Activated T-cell treated with anti-CD3 and anti-CD28 coated beads, Interleukin-2, amount 50 U/mL, for 24 hours (primary cell): ENCODE results near the gene PSMB2.

Experiments used
- DNase-seq: peaks from one replicate; pipeline ENCODE4 v3.0.0-alpha.2; 2020
- H3K27ac Mint-ChIP-seq: 2 replicates; pipeline ENCODE4 v1.8.0; 2020; ENCODE audit warnings: mild to moderate bottlenecking, mixed read lengths
- H3K27me3 Mint-ChIP-seq: 2 replicates; pipeline ENCODE4 v1.8.0; 2020; ENCODE audit warnings: mixed read lengths
- H3K36me3 Mint-ChIP-seq: 2 replicates; pipeline ENCODE4 v1.8.0; 2020; ENCODE audit warnings: low read depth, mixed read lengths
- H3K4me1 Mint-ChIP-seq: 2 replicates; pipeline ENCODE4 v1.8.0; 2020; ENCODE audit warnings: low read depth, mixed read lengths
- H3K4me3 Mint-ChIP-seq: 2 replicates; pipeline ENCODE4 v1.8.0; 2020; ENCODE audit warnings: mild to moderate bottlenecking, moderate library complexity, mixed read lengths
- H3K9me3 Mint-ChIP-seq: 2 replicates; pipeline ENCODE4 v1.8.0; 2020; ENCODE audit warnings: mixed read lengths

The PSMB2 gene

GRCh38 chr1:35659589-35659988, 18.3 kb upstream of the PSMB2 start:
- H3K4me3 Mint-ChIP-seq = no peak overlapping the region
- H3K27ac Mint-ChIP-seq = no peak overlapping the region
- H3K27me3 Mint-ChIP-seq = no peaks in the 10 kb centered on the region
- H3K36me3 Mint-ChIP-seq = no peaks in the 10 kb centered on the region
- no peak for DNase-seq
- no peaks in the 10 kb centered on the region for H3K9me3 Mint-ChIP-seq
- H3K4me1 Mint-ChIP-seq = no peaks in the 10 kb centered on the region

GRCh38 chr1:35657851-35658250, 16.5 kb upstream of the PSMB2 start:
- no peak overlapping the region for H3K4me3 Mint-ChIP-seq
- no peak for DNase-seq
- H3K4me1 Mint-ChIP-seq = no peaks in the 10 kb centered on the region
- no peaks in the 10 kb centered on the region for H3K36me3 Mint-ChIP-seq
- H3K27ac Mint-ChIP-seq = no peak overlapping the region
- no peaks in the 10 kb centered on the region for H3K27me3 Mint-ChIP-seq
- no peaks in the 10 kb centered on the region for H3K9me3 Mint-ChIP-seq

- no peak for DNase-seq
- Mint-ChIP-seq H3K36me3 (no peaks in the 10 kb centered on the region), H3K9me3 (no peaks in the 10 kb centered on the region), H3K4me3 (no peak overlapping the region), H3K27me3 (no peaks in the 10 kb centered on the region), H3K4me1 (no peaks in the 10 kb centered on the region), H3K27ac (no peak overlapping the region)
Observed at GRCh38 chr1:35656863-35657232, 15.5 kb upstream of the PSMB2 start.

- no peak overlapping the region for H3K4me3 Mint-ChIP-seq
- no peak for DNase-seq
- H3K36me3 Mint-ChIP-seq = no peaks in the 10 kb centered on the region
- H3K27me3 Mint-ChIP-seq = no peaks in the 10 kb centered on the region
- no peaks in the 10 kb centered on the region for H3K4me1 Mint-ChIP-seq
- H3K9me3 Mint-ChIP-seq = no peaks in the 10 kb centered on the region
- H3K27ac Mint-ChIP-seq = no peak overlapping the region
Observed at GRCh38 chr1:35656148-35656862, 15.0 kb upstream of the PSMB2 start.

GRCh38 chr1:35655196-35655595, 13.9 kb upstream of the PSMB2 start:
- no peaks in the 10 kb centered on the region for H3K36me3 Mint-ChIP-seq

GRCh38 chr1:35650416-35650815, 9.1 kb upstream of the PSMB2 start:
- Mint-ChIP-seq H3K27me3 (peaks cover 11% of the 10 kb centered on the region), H3K4me1 (no peaks in the 10 kb centered on the region), H3K4me3 (no peak overlapping the region), H3K27ac (no peak overlapping the region), H3K36me3 (no peaks in the 10 kb centered on the region), H3K9me3 (no peaks in the 10 kb centered on the region)
- DNase-seq = no peak

More at GRCh38 chr1:35655196-35655595, 13.9 kb upstream of the PSMB2 start:
- Mint-ChIP-seq H3K4me1 (no peaks in the 10 kb centered on the region), H3K9me3 (no peaks in the 10 kb centered on the region), H3K27me3 (no peaks in the 10 kb centered on the region), H3K4me3 (no peak overlapping the region), H3K27ac (no peak overlapping the region)
- DNase-seq = no peak

- Mint-ChIP-seq H3K36me3 (peaks cover 8% of the 10 kb centered on the region), H3K4me3 (no peak overlapping the region), H3K4me1 (peaks cover 6% of the 10 kb centered on the region), H3K27me3 (peaks cover 20% of the 10 kb centered on the region), H3K27ac (no peak overlapping the region), H3K9me3 (no peaks in the 10 kb centered on the region)
- no peak for DNase-seq
Observed at GRCh38 chr1:35646043-35646442, 4.7 kb upstream of the PSMB2 start.

GRCh38 chr1:35644204-35644603, 2.9 kb upstream of the PSMB2 start:
- Mint-ChIP-seq H3K27ac (no peak overlapping the region), H3K4me3 (no peak overlapping the region), H3K27me3 (peaks cover 20% of the 10 kb centered on the region), H3K4me1 (peaks cover 17% of the 10 kb centered on the region), H3K9me3 (no peaks in the 10 kb centered on the region), H3K36me3 (peaks cover 23% of the 10 kb centered on the region)
- no peak for DNase-seq

- H3K4me1 Mint-ChIP-seq = peaks cover 29% of the 10 kb centered on the region
- H3K9me3 Mint-ChIP-seq = no peaks in the 10 kb centered on the region
- DNase-seq = peak; percentile 36
- H3K27ac Mint-ChIP-seq = peak overlapping the region; percentile 100
- peak overlapping the region; percentile 100 for H3K4me3 Mint-ChIP-seq
- H3K36me3 Mint-ChIP-seq = peaks cover 34% of the 10 kb centered on the region
- H3K27me3 Mint-ChIP-seq = peaks cover 20% of the 10 kb centered on the region
Observed at GRCh38 chr1:35642471-35642955, 1.2 kb upstream of the PSMB2 start.

GRCh38 chr1:35640380-35641232, 720 bp downstream of the PSMB2 start:
- Mint-ChIP-seq H3K9me3 (no peaks in the 10 kb centered on the region), H3K4me1 (peaks cover 36% of the 10 kb centered on the region), H3K4me3 (peak overlapping the region; percentile 100), H3K36me3 (peaks cover 48% of the 10 kb centered on the region), H3K27me3 (peaks cover 11% of the 10 kb centered on the region), H3K27ac (peak overlapping the region; percentile 100)
- no peak for DNase-seq

- no peaks in the 10 kb centered on the region for H3K27me3 Mint-ChIP-seq
- H3K36me3 Mint-ChIP-seq = peaks cover 75% of the 10 kb centered on the region
- peak overlapping the region; percentile 94 for H3K27ac Mint-ChIP-seq
- no peak for DNase-seq
- peak overlapping the region; percentile 76 for H3K4me3 Mint-ChIP-seq
- H3K9me3 Mint-ChIP-seq = no peaks in the 10 kb centered on the region
- H3K4me1 Mint-ChIP-seq = peaks cover 41% of the 10 kb centered on the region
Observed at GRCh38 chr1:35637401-35637809, 3.9 kb downstream of the PSMB2 start.

GRCh38 chr1:35633547-35633946, 7.8 kb downstream of the PSMB2 start:
- DNase-seq = no peak
- Mint-ChIP-seq H3K27ac (no peak overlapping the region), H3K36me3 (peaks cover 84% of the 10 kb centered on the region), H3K9me3 (no peaks in the 10 kb centered on the region), H3K27me3 (no peaks in the 10 kb centered on the region), H3K4me3 (no peak overlapping the region), H3K4me1 (peaks cover 33% of the 10 kb centered on the region)

- no peak overlapping the region for H3K27ac Mint-ChIP-seq
- DNase-seq = no peak
- peaks cover 29% of the 10 kb centered on the region for H3K4me1 Mint-ChIP-seq
- H3K9me3 Mint-ChIP-seq = no peaks in the 10 kb centered on the region
- peaks cover 88% of the 10 kb centered on the region for H3K36me3 Mint-ChIP-seq
- H3K27me3 Mint-ChIP-seq = no peaks in the 10 kb centered on the region
- no peak overlapping the region for H3K4me3 Mint-ChIP-seq
Observed at GRCh38 chr1:35631396-35631795, 9.9 kb downstream of the PSMB2 start.

GRCh38 chr1:35629051-35629450, 12.3 kb downstream of the PSMB2 start:
- DNase-seq = no peak
- H3K36me3 Mint-ChIP-seq = peaks cover 86% of the 10 kb centered on the region
- no peaks in the 10 kb centered on the region for H3K27me3 Mint-ChIP-seq
- peaks cover 25% of the 10 kb centered on the region for H3K4me1 Mint-ChIP-seq
- H3K27ac Mint-ChIP-seq = no peak overlapping the region
- no peak overlapping the region for H3K4me3 Mint-ChIP-seq
- H3K9me3 Mint-ChIP-seq = no peaks in the 10 kb centered on the region

- Mint-ChIP-seq H3K4me1 (peaks cover 22% of the 10 kb centered on the region), H3K27ac (no peak overlapping the region), H3K36me3 (peaks cover 80% of the 10 kb centered on the region), H3K9me3 (no peaks in the 10 kb centered on the region), H3K27me3 (no peaks in the 10 kb centered on the region), H3K4me3 (no peak overlapping the region)
- DNase-seq = no peak
Observed at GRCh38 chr1:35623832-35624231, 17.5 kb downstream of the PSMB2 start.
